Measurements from ENCODE around the gene TRIM9. TPM values are rescaled to one million over a fixed set of nuclear protein-coding genes. Genes with fewer than 3 reads are reported as not detected.

The TRIM9 gene
- total and polyA plus RNA-seq, 9 of the 15 experiments (the other 6 are each of a cell fraction or from before 2014, with no cell fraction given) = 0.03 to 0.15 (median 0.04) TPM; not detected in 4

- peak; percentile 23; the same call in 1 of the 2 replicates for TF ChIP-seq VEZF1 (CRISPR knock-in tag; IDR thresholded peaks at IDR 0.05)
- 0 out of 2 replicates have a peak, but pooled peaks have one; percentile 13 for TF ChIP-seq C11orf30 (IDR thresholded peaks at IDR 0.05; ENCODE audit: low read depth)
- no peak for TF ChIP-seq IRF2 (CRISPR knock-in tag; IDR thresholded peaks at IDR 0.05)
- TF ChIP-seq MLX (CRISPR knock-in tag; conservative IDR thresholded peaks at IDR 0.05) = no peak
- peak; percentile 19; the same call in 1 of the 2 replicates for TF ChIP-seq ARID1B (IDR thresholded peaks at IDR 0.05)
- peak; percentile 46; the same call in 1 of the 2 replicates for TF ChIP-seq FOSL1 (tag; conservative IDR thresholded peaks at IDR 0.05)
- TF ChIP-seq NCOA2 (IDR thresholded peaks at IDR 0.05; ENCODE audit: partially characterized antibody in 2 of 2) = no peak
- 0 out of 2 replicates have a peak, but pooled peaks have one; percentile 17 for TF ChIP-seq NFE2 (IDR thresholded peaks at IDR 0.05; ENCODE audit: low read depth)
- TF ChIP-seq CTBP1 (IDR thresholded peaks at IDR 0.05; ENCODE audit: borderline replicate concordance) = peak; percentile 46; the same call in 1 of the 2 replicates
- peak; percentile 78 for TF ChIP-seq JUND (IDR thresholded peaks at IDR 0.05; ENCODE audit: borderline replicate concordance, low read depth, low read length)
- TF ChIP-seq JUND (tag; IDR thresholded peaks at IDR 0.05; ENCODE audit: borderline replicate concordance, low read depth, low read length) = peak; percentile 55; the same call in 1 of the 3 replicates
- TF ChIP-seq ZKSCAN8 (CRISPR knock-in tag; IDR thresholded peaks at IDR 0.05) = no peak
- no peak for TF ChIP-seq SMAD3 (CRISPR knock-in tag; conservative IDR thresholded peaks at IDR 0.05)
- TF ChIP-seq ZNF695 (CRISPR knock-in tag; IDR thresholded peaks at IDR 0.05) = no peak
- TF ChIP-seq MAZ (CRISPR knock-in tag; conservative IDR thresholded peaks at IDR 0.05 in 1 of 2, IDR thresholded peaks at IDR 0.05 in 1 of 2) = peak in 1 of 2 experiments; percentile 17; a peak in 1 of 4 replicates
- TF ChIP-seq BRCA1 (IDR thresholded peaks at IDR 0.05) = no peak
- TF ChIP-seq BRCA1 (CRISPR knock-in tag; IDR thresholded peaks at IDR 0.05) = no peak
- TF ChIP-seq ZNF175 (CRISPR knock-in tag; IDR thresholded peaks at IDR 0.05; ENCODE audit: low read depth) = no peak
- TF ChIP-seq BHLHE40 (IDR thresholded peaks at IDR 0.05; ENCODE audit: low read length) = peak; percentile 30; the same call in 1 of the 2 replicates
- peak; percentile 64 for TF ChIP-seq ATF3 (IDR thresholded peaks at IDR 0.05)
- TF ChIP-seq ATF3 (CRISPR knock-in tag; conservative IDR thresholded peaks at IDR 0.05) = no peak
- no peak for TF ChIP-seq SNAPC5 (CRISPR knock-in tag; IDR thresholded peaks at IDR 0.05)
- TF ChIP-seq RBM22 (IDR thresholded peaks at IDR 0.05; ENCODE audit: low read depth, low read length, poor library complexity, severe bottlenecking) = no peak
- no peak for TF ChIP-seq EHMT2 (IDR thresholded peaks at IDR 0.05)
- TF ChIP-seq RCOR1 (IDR thresholded peaks at IDR 0.05; ENCODE audit: borderline replicate concordance in 1 of 2, low read depth in 2 of 2, low read length in 2 of 2) = peak in 1 of 2 experiments; percentile 35; a peak in 1 of 4 replicates
- TF ChIP-seq ZFP1 (CRISPR knock-in tag; IDR thresholded peaks at IDR 0.05) = peak; percentile 71
Measured at GRCh38 chr14:51087031-51087441, 7.9 kb downstream of the TRIM9 start (continued).

Data from K562 (cell line).